Endometrial microvascular endothelial cells (primary cell): ENCODE data around the gene SEMA3B. TPM values are rescaled to one million over a fixed set of nuclear protein-coding genes. Genes with fewer than 3 reads are reported as not detected.

Experiments
- in situ Hi-C: cut with HindIII; loops from 2 replicates; pipeline ENCODE4 v1.10.0; 2017; ENCODE audit warnings: low sequenced_read_pairs, low pct_unique_long_range_greater_than_20kb; ENCODE audit errors: inconsistent ontology term
- total RNA-seq: library from RNA; depleted of rRNA; stranded (reverse); fragments of >200 nt; gene quantifications from one replicate; pipeline ENCODE4 v1.2.3, GENCODE V29; 2015; ENCODE audit errors: inconsistent ontology term

SEMA3B gene
- total RNA-seq, 1 donor from 2014 or later, result 0.19 TPM

DNA sequence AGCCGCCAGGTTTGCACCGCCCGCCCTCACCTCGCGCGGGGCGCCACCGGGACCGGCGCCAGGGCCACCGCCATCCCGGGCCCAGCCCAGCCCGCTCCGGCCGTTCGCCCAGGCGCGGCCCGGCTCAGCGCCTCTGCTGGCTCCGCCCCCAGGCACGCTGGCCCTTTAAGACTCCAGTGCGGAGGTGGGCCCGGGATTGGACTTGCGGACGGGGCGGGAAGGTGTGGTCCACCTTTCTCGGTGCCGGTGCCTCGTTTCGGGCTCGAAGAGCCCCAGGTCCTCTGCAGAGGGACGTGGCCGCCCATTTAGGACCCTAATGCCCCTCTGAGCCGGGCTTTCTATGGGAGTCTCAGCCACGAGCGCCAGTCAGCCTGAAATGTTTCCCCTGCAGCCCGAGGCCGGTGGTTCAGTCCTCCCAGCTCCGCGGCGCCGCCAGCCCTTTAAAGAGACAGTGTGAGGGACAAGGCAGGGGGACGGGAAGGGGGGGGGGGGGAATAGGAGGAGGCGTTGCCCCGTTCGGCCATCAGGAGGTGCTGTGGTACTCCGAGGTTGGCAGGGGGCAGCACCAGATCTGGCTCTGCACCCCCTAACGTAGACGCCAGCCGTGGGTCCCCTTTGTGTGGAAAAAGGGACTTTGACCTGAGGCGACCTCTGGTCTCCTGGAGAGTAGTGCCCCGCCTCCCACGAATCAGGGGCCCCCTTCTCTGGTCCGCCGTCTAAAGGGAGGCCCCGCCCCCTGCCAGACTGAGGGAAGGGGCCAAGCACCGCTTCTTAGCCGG is 52.6 kb downstream of the SEMA3B start:
- in situ Hi-C loops, result no loop called here

DNA sequence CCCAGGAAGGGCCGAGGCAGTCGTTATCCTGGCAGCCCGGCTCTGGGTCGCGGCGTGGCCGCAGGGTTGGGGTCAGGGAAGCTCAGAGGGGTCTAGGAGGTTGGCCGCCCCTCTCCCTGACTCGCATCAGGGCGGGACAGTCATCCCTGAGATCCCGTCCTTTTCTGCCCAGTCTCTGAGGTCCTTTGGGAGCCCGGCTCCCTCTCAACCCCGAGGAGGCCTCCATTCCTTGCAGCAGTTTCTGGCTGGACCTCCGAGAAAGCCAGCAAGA is 53.1 kb downstream of the SEMA3B start:
- in situ Hi-C loops, result no loop called here

DNA sequence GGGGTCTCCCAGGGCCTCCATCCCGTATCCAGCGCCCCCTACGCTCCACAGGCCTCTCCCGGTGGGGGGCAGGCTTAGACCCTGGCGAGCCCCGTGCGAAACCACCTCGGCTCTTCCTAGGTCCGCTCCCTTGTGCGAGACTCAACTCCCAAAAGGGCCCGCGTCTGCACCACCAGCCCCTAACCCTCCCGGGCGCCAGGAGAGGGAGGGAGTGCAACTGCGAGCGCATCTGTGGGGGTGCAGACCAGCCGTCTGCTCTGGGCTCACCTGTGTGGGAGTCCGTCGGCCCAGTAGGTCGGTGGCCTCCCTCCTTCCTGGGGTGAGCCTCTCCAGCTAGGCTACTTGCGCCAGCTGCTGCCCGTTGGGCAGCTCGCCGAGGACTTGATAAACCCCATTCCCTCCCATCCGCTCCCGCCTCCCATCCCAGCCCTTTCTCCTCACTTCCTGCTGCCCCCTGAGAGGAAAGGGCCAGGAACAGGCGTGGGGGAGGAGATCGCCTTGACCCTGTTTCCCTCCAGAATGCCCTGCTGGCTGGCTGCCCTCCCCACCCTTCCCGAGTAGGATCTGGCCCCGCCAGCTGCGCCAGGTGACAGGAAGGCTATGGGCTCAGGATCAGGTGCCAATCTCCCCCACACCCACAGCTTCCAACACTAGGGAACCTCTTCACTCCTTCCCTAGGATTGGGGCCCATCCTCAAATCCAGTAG is 53.6 kb downstream of the SEMA3B start, which contains the start of gene HYAL2:
TSS of gene HYAL2 (minus strand) at position 360 of the 706 bp plus-strand sequence. CDS start 2,256 bp downstream, outside the sequence.
- in situ Hi-C loops, result no loop called here

DNA sequence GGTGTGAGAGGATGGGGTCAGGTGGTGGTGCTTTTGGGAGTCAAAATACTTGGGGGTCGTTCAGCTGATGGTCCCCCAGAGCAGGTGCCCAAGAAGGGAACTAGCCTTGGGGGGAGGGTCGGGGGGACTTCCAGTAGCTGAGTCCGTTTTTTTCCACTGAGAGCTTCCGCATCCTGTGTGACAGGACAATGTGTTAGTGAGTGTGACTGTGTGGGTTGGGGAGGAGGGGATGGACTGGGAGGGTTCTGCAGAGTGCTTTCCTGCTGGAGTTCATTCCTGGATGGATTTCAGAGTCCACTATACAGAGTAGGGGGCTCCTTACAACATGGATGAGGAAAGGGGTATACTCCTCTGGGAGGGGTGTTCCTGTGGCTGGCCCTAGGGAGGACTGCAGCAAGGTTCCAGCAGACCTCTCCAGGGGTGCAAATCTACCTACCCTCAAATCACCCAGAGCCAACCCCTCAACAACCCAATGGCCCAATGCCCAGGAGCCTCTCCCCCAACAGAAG is 54.2 kb downstream of the SEMA3B start:
- in situ Hi-C loops, result no loop called here

DNA sequence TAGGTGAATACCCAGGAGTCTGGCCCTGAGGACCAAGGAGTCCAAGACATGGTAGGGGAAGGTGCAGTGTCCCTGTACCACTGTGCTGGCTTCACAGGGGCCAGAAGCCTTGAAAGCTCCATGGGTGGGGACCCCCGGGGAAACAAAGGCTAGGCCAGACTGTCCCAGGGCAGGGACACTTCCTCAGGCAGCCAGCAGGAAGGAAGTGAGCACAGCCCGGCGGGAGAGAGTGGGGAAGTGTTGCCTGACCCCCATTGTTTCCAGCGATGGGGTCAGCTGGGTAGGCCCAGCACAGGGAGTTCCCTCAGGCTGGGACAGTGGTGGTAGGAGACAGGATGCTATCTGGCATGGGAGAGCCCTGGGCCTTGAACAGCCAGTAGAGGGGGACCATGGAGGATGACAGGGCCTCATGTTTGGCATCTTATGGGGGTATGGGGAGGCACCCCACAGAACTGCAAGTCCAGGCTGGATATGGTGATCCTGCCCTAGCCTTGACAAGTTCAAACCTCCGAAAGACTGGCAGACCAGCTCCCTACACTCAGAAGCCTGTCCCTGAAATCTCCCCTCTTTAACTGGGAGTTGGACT is 54.8 kb downstream of the SEMA3B start:
- in situ Hi-C loops, result no loop called here

DNA sequence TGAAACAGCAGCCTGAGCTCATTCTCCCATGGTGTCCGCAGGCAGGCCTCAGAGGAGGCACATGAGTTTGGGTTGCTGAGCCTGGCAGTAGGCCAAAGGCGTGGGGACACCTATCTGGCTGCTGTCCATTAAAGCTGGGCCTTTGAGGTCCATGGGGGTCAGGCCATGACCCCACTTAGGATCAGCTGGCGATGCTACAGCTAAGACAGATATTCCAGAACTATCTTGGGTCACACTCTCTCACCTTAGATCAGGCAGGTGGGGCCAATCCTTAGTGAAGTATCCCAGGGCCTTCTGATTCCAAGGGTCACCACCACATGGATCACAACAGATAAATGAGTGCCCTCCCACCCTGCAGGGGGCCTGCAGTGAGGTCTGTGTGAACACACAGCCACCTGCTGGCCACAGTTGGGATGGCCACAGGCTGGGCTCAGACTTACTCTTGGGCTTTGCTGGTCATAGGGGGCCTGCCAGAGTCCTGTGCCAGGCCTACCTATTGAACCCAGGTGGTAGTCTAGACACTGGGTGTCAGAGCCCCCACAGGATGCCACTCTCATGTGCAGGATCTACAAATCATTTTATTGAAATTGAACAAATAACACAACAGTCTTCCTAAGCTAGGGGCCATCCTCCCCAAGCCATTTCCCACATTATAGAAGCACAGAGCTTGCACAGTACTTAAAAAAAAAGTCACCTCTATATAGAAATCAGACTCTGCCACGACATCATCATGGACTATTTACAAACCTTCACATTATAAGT is 55.6 kb downstream of the SEMA3B start:
- in situ Hi-C loops, result no loop called here

DNA sequence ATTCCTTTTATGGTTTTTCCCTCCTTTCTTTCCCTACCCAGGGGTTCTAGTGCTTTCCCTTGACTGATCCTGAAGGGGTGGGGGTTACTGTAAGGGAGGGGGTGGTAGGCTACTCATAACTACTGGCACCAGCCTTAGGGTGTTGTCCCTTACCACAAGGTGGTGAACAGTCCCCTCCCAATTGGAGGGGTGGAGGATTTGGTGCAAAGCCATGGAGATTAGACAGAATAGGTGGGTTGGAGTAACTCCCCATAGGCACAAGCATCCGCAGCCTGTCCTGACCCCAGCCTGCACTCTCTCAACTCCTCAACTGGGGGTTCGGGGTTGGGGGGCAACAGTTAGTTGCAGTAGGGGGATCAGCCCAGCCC is 56.1 kb downstream of the SEMA3B start:
- in situ Hi-C loops, result no loop called here

DNA sequence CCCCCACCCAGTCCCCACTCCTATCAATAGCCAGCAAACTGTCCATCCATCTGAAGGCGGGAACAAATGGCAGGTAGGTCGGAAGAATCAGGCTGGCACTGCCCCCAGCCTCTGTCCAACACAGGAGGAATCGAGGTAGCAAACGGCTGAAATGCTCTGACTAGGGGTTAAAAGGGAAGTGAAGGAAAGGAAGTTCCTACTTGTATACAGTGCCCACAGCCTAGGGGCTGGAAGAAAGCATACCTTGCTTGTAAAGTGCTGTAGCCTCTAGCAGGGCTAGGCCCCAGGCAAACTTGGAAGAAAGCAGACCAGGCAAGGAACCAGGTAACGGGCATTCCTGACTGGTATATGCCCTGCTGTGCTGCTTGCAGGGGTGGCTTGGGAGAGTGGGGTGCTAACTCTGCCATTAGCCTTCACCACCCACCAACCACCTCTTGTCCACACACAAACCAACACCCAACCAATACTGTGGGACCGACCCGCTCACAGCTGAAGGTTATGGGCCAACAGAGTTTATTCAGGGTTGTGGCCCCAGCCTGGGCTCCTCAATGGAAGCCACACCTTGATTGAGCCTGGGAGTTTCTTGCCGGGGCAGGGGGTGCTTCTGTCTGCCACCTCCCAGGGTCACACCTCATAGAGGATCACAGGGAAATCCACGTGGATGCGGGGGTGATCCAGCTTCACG is 56.7 kb downstream of the SEMA3B start:
- in situ Hi-C loops, result no loop called here

DNA sequence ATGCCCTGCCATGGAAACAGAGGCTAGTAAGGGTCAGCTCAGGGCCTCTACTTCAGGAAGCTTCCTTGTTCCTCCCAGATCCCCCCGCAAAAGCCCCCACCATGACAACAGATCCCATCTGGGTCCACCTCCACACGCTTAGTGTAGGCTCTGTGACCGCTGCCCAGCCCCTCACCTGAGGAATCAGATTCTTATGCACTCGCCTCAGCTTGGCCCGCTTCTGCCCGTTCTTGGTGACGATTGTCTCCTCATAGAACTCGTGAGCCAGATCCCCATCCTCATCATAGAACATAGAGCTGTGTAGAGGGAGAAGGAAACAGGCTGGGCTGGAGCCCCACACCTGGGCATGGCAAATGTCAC is 57.2 kb downstream of the SEMA3B start:
- in situ Hi-C loops, result no loop called here

DNA sequence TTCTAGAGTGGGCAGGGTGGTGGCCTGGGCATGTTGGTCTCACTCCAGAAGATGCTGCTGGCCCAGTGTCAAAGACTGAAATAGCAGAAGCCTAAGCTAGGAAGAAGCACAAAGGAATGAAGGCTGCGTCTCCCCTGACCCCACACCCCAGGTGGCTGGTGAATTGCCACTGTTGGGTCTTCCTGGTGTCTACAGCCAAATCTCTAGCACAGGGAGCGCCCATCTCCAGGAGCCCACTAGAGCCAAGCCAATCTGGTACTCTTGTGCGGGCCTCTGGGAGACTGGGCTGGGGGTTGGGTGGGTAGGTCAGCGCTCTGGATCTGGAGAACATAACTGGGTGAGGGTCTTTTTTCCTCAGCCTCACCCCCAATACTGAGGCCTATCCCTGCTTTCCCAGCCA is 58.2 kb downstream of the SEMA3B start:
- in situ Hi-C loops, result no loop called here

Other genes starting within 250 kb of the SEMA3B start
- 89.3 TPM for gene RBM5, start 180.2 kb upstream of the SEMA3B start, total RNA-seq
- 263 TPM for gene SEMA3F, start 113.8 kb upstream of the SEMA3B start, total RNA-seq
- gene GNAT1, start 77.5 kb upstream of the SEMA3B start, total RNA-seq, result not detected
- gene SLC38A3, start 63.9 kb upstream of the SEMA3B start, total RNA-seq, result not detected
- gene GNAI2, start 32.9 kb upstream of the SEMA3B start, total RNA-seq, result 611 TPM
- gene LSMEM2, start 9.9 kb downstream of the SEMA3B start, total RNA-seq, result not detected
- 188 TPM for gene IFRD2, start 23.3 kb downstream of the SEMA3B start, total RNA-seq
- 7.3 TPM for gene HYAL3, start 30.3 kb downstream of the SEMA3B start, total RNA-seq
- gene NAA80, start 30.3 kb downstream of the SEMA3B start, total RNA-seq, result 11.2 TPM
- gene HYAL1, start 34.4 kb downstream of the SEMA3B start, total RNA-seq, result 10.3 TPM
- gene HYAL2, start 53.6 kb downstream of the SEMA3B start, total RNA-seq, result 432 TPM
- gene TUSC2, start 59.1 kb downstream of the SEMA3B start, total RNA-seq, result 40.9 TPM
- 24.7 TPM for gene RASSF1, start 71.7 kb downstream of the SEMA3B start, total RNA-seq
- gene ZMYND10, start 76.6 kb downstream of the SEMA3B start, total RNA-seq, result not detected
- gene NPRL2, start 81.6 kb downstream of the SEMA3B start, total RNA-seq, result 13.6 TPM
- 40.8 TPM for gene CYB561D2, start 81.7 kb downstream of the SEMA3B start, total RNA-seq
- 83.0 TPM for gene TMEM115, start 90.4 kb downstream of the SEMA3B start, total RNA-seq
- not detected for gene CACNA2D2, start 234.5 kb downstream of the SEMA3B start, total RNA-seq